Keratinocyte (primary cell): Measurements from ENCODE around the gene ENTPD8. TPM values are rescaled to one million over a fixed set of nuclear protein-coding genes. Genes with fewer than 3 reads are reported as not detected.

Experiments
- DNase-seq: peaks from one replicate; pipeline ENCODE4 v3.0.0-alpha.2; 2011; ENCODE audit warnings: low read depth, missing footprints, low spot score
- FAIRE-seq: peaks from 2 replicates; lab custom pipeline; 2011; peaks lifted over from hg19 to GRCh38; lab: Jason Lieb, UNC
- H2AFZ ChIP-seq: 2 replicates; pipeline ENCODE4 v1.6.0; 2012; ENCODE audit warnings: low read length, control low read depth, inconsistent platforms; ENCODE audit not compliant: control insufficient read depth
- H3K27ac ChIP-seq: 2 replicates; pipeline ENCODE4 v1.5.1; 2011; ENCODE audit warnings: low read length; ENCODE audit not compliant: control insufficient read depth, insufficient read depth
- H3K27me3 ChIP-seq: 3 replicates; pipeline ENCODE4 v1.6.0; 2011; ENCODE audit warnings: low read length; ENCODE audit not compliant: control insufficient read depth, insufficient read depth; ENCODE audit errors: extremely low read depth
- H3K36me3 ChIP-seq, 2 experiments: 2 replicates in 1 of 2; 3 replicates in 1 of 2; pipeline ENCODE4 v1.5.1; 2011; ENCODE audit warnings: low read length in 2 of 2, mild to moderate bottlenecking in 1 of 2; ENCODE audit not compliant: control insufficient read depth in 2 of 2, insufficient read depth in 2 of 2; ENCODE audit errors: extremely low read depth in 1 of 2
- H3K4me1 ChIP-seq: 3 replicates; pipeline ENCODE4 v1.5.1; 2011; ENCODE audit warnings: low read length; ENCODE audit not compliant: control insufficient read depth, insufficient read depth; ENCODE audit errors: extremely low read depth
- H3K4me2 ChIP-seq: 3 replicates; pipeline ENCODE4 v1.6.0; 2011; ENCODE audit warnings: low read depth, low read length; ENCODE audit not compliant: control insufficient read depth, insufficient read depth; ENCODE audit errors: extremely low read depth
- H3K4me3 ChIP-seq, 3 experiments: fragments of 200-600 bp in 1 of 3; sonication (generic) in 1 of 3; 2 replicates in 2 of 3; 3 replicates in 1 of 3; pipeline ENCODE4 v1.5.1; 2011 to 2016; ENCODE audit warnings: low read length in 3 of 3, mild to moderate bottlenecking in 3 of 3, control low read depth in 2 of 3, inconsistent platforms in 1 of 3, low read depth in 1 of 3, mixed read lengths in 1 of 3, mixed run types in 1 of 3, moderate library complexity in 1 of 3; ENCODE audit not compliant: control insufficient read depth in 2 of 3, insufficient read depth in 2 of 3; ENCODE audit errors: extremely low read depth in 1 of 3
- H3K79me2 ChIP-seq: 2 replicates; pipeline ENCODE4 v1.6.0; 2012; ENCODE audit warnings: low read length; ENCODE audit not compliant: control insufficient read depth, insufficient read depth
- H3K9ac ChIP-seq: 3 replicates; pipeline ENCODE4 v1.6.0; 2011; ENCODE audit warnings: low read length; ENCODE audit not compliant: control insufficient read depth, insufficient read depth; ENCODE audit errors: extremely low read depth
- H3K9me1 ChIP-seq: 3 replicates; pipeline ENCODE4 v1.6.0; 2011; ENCODE audit warnings: low read length; ENCODE audit not compliant: control insufficient read depth, insufficient read depth; ENCODE audit errors: extremely low read depth
- H3K9me3 ChIP-seq: 2 replicates; pipeline ENCODE4 v1.5.1; 2012; ENCODE audit warnings: low read depth, low read length; ENCODE audit not compliant: control insufficient read depth
- H4K20me1 ChIP-seq: 3 replicates; pipeline ENCODE4 v1.6.0; 2011; ENCODE audit warnings: low read length; ENCODE audit not compliant: control insufficient read depth, insufficient read depth; ENCODE audit errors: extremely low read depth
- EZH2 ChIP-seq: IDR thresholded peaks from one replicate; pipeline ENCODE4 v1.6.1; 2012; ENCODE audit warnings: inconsistent platforms, mild to moderate bottlenecking, low read length, moderate library complexity
- dilution Hi-C: fragments of 300-500 bp; cut with MboI; formaldehyde crosslinking; loops from one replicate; pipeline ENCODE4 v1.7.0; 2020; ENCODE audit warnings: low sequenced_read_pairs; ENCODE audit not compliant: extremely low pct_ligation_motif_present
- polyA plus RNA-seq, 5 experiments: library from polyadenylated mRNA; depleted of rRNA in 3 of 5; stranded (reverse) in 3 of 5; stranded (forward) in 1 of 5; unstranded in 1 of 5; fragments of >200 nt; gene quantifications; 1 replicate in 1 of 5; 2 replicates in 3 of 5; 3 replicates in 1 of 5; pipeline versions ENCODE4 v1.2.1 to v1.2.3, GENCODE V29; 2011 to 2012; ENCODE audit warnings: missing spikeins in 2 of 5, low read depth in 1 of 5, low replicate concordance in 1 of 5
- TF ChIP-seq, protein P1 (sequence below), 3 experiments: IDR thresholded peaks in 1 of 3; conservative IDR thresholded peaks in 1 of 3; optimal IDR thresholded peaks in 1 of 3; 2 replicates in 2 of 3; 3 replicates in 1 of 3; pipeline versions ENCODE3 to v1.5.1; 2011; ENCODE audit warnings: low read length in 3 of 3, mild to moderate bottlenecking in 3 of 3, moderate library complexity in 2 of 3, control low read depth in 1 of 3, inconsistent platforms in 1 of 3; ENCODE audit not compliant: insufficient read depth in 2 of 3; ENCODE audit errors: extremely low read depth in 1 of 3

Gene ENTPD8
- polyA plus RNA-seq, 1 donor (not counting 4 experiments of a cell fraction or from before 2014, with no cell fraction given) = not detected

GRCh38 chr9:137488906-137489305 lies 47.7 kb upstream of the ENTPD8 start:
- H3K9ac ChIP-seq = no peak overlapping the region
- H3K9me1 ChIP-seq = no peaks in the 10 kb centered on the region
- no peaks in the 10 kb centered on the region for H3K79me2 ChIP-seq
- H3K36me3 ChIP-seq = no peaks in the 10 kb centered on the region
- no peaks in the 10 kb centered on the region for H3K27me3 ChIP-seq
- FAIRE-seq = no peak
- TF ChIP-seq EZH2 = no peak
- TF ChIP-seq, protein P1, sequence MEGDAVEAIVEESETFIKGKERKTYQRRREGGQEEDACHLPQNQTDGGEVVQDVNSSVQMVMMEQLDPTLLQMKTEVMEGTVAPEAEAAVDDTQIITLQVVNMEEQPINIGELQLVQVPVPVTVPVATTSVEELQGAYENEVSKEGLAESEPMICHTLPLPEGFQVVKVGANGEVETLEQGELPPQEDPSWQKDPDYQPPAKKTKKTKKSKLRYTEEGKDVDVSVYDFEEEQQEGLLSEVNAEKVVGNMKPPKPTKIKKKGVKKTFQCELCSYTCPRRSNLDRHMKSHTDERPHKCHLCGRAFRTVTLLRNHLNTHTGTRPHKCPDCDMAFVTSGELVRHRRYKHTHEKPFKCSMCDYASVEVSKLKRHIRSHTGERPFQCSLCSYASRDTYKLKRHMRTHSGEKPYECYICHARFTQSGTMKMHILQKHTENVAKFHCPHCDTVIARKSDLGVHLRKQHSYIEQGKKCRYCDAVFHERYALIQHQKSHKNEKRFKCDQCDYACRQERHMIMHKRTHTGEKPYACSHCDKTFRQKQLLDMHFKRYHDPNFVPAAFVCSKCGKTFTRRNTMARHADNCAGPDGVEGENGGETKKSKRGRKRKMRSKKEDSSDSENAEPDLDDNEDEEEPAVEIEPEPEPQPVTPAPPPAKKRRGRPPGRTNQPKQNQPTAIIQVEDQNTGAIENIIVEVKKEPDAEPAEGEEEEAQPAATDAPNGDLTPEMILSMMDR (optimal IDR thresholded peaks at IDR 0.05 in 1 of 3, IDR thresholded peaks at IDR 0.05 in 1 of 3, conservative IDR thresholded peaks at IDR 0.05 in 1 of 3; ENCODE audit: extremely low read depth in 1 of 3, insufficient read depth in 2 of 3, low read length in 3 of 3) = no peak
- H3K4me3 ChIP-seq = no peak overlapping the region
- DNase-seq = no peak
- H3K4me1 ChIP-seq = no peaks in the 10 kb centered on the region
- no peaks in the 10 kb centered on the region for H4K20me1 ChIP-seq
- no peak overlapping the region for H3K4me2 ChIP-seq
- dilution Hi-C loops = no loop called here
- no peak overlapping the region for H3K27ac ChIP-seq
- no peak overlapping the region for H2AFZ ChIP-seq
- no peaks in the 10 kb centered on the region for H3K9me3 ChIP-seq

GRCh38 chr9:137488327-137488653 lies 47.1 kb upstream of the ENTPD8 start:
- Histone ChIP-seq H3K4me2 (no peak overlapping the region), H3K9me1 (no peaks in the 10 kb centered on the region), H3K27me3 (no peaks in the 10 kb centered on the region), H2AFZ (no peak overlapping the region), H3K27ac (no peak overlapping the region), H3K36me3 (no peaks in the 10 kb centered on the region), H3K79me2 (no peaks in the 10 kb centered on the region), H3K9ac (no peak overlapping the region), H4K20me1 (no peaks in the 10 kb centered on the region), H3K4me1 (no peaks in the 10 kb centered on the region), H3K4me3 (no peak overlapping the region), H3K9me3 (no peaks in the 10 kb centered on the region)
- DNase-seq (no peak), FAIRE-seq (no peak)
- no peak for TF ChIP-seq EZH2
- TF ChIP-seq, protein P1 (optimal IDR thresholded peaks at IDR 0.05 in 1 of 3, IDR thresholded peaks at IDR 0.05 in 1 of 3, conservative IDR thresholded peaks at IDR 0.05 in 1 of 3; ENCODE audit: extremely low read depth in 1 of 3, insufficient read depth in 2 of 3, low read length in 3 of 3) = no peak
- dilution Hi-C loops = no loop called here
